ENCODE results near the gene OTUD7B. TPM values are rescaled to one million over a fixed set of nuclear protein-coding genes. Genes with fewer than 3 reads are reported as not detected.

Gene OTUD7B
- total RNA-seq, 2 donors from 2014 or later = 18.9 to 26.4 TPM

- no peak overlapping the region for H3K27ac Mint-ChIP-seq
- ATAC-seq = no peak
- peak overlapping the region; percentile 62 for H3K4me3 Mint-ChIP-seq
- peaks cover 9 to 16% of the 10 kb centered on the region in 2 donors for H3K27me3 Mint-ChIP-seq
- H3K9me3 Mint-ChIP-seq = no peaks in the 10 kb centered on the region
- H3K36me3 Mint-ChIP-seq = no peaks in the 10 kb centered on the region
- peaks cover 6 to 8% of the 10 kb centered on the region in 2 donors for H3K4me1 Mint-ChIP-seq (ENCODE audit: low read depth in 2 of 2)
- no peak for DNase-seq (ENCODE audit: low spot score)
Observed at GRCh38 chr1:149916193-149916897, 94.2 kb downstream of the OTUD7B start.

DNA sequence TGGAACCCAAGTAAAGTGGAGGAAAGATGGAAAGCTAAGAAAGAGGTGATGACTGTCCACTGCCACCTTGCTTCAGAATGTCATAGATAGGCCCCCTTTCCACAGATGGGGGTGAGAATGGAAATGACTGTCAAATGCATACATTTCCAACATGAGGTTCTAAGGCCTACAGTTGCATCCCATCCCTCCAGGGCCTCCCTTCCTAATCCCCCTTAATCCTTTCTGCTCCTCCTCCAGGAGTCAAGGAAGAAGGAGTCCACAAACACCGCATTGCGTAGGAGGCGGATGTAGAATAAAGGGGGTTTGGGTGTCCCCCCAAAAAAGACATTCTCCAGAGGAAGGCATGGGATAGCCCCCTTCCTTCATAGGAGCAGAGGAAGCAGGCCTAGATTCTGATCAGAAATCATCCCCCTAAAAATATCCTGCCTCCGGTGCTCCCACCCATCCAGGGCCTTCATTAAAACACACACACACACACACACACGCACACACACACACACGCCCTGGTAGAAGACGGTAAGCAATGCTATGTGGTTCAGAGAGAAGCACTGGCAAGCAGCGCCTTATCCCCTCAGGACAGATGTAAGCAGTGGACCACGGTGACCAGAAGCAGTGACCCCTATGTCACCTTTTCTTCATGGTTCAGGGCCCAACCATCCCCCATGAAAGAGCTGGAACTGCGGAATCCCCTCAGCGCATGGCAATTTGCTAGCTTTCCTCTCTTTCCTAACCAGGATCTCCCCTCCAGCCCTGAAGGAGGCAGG is 94.9 kb downstream of the OTUD7B start:
- Mint-ChIP-seq H3K36me3 (no peaks in the 10 kb centered on the region), H3K4me1 (ENCODE audit: low read depth in 2 of 2) (peaks cover 6 to 13% of the 10 kb centered on the region in 2 donors), H3K4me3 (peak overlapping the region; percentile 62), H3K27ac (no peak overlapping the region), H3K27me3 (peaks cover 9 to 16% of the 10 kb centered on the region in 2 donors), H3K9me3 (no peaks in the 10 kb centered on the region)
- ATAC-seq (no peak), DNase-seq (ENCODE audit: low spot score) (no peak)

DNA sequence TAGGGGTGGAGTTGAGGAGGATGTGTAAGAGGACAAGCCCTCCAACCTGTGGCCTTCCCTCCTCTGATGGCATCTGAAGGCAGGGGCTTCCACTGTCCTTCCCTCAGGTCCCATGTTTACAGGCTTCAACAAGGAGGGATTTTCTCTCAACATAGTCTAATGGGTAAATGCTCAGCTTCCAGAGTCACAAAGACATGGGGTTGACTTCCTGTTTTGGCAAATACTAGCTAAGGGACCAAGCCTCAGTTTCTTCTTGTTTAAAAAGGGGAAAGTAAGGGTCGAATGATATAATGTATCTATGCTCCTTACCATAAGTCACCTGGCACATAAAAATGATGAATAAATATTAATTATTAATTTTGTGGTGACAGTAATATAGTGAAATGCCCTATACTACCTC is 96.0 kb downstream of the OTUD7B start:
- no peaks in the 10 kb centered on the region for H3K9me3 Mint-ChIP-seq
- no peak overlapping the region for H3K27ac Mint-ChIP-seq
- peaks cover 9 to 18% of the 10 kb centered on the region in 2 donors for H3K27me3 Mint-ChIP-seq
- H3K4me3 Mint-ChIP-seq = no peak overlapping the region
- no peaks in the 10 kb centered on the region for H3K36me3 Mint-ChIP-seq
- DNase-seq (ENCODE audit: low spot score) = no peak
- H3K4me1 Mint-ChIP-seq (ENCODE audit: low read depth in 2 of 2) = peaks cover 6 to 13% of the 10 kb centered on the region in 2 donors
- no peak for ATAC-seq

DNA sequence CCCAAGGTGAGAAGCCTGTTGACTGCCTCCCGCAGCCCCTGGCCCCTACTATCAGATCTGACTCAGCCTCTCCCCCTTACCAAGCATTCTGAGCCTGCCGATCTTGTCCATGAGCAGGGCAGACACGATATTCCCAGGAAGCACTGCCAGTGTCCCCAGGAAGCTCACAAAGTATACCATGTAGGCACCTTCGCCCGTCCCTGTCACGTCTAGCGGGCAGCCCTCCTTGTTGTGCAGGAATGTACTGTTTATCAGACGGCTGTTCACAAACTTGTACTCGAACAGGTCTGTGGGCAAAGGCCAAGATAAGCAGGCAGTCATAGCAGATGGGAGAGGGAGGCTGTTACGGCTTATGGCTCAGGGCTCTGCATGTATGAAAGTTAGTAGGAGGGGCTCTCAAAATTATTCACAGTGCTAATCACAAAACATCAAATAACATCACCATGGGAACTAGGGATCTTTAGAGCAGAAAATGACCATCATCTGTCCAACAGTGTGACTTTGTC is 103.9 kb downstream of the OTUD7B start:
- H3K36me3 Mint-ChIP-seq = no peaks in the 10 kb centered on the region
- H3K4me1 Mint-ChIP-seq (ENCODE audit: low read depth in 2 of 2) = peaks cover 0 to 6% of the 10 kb centered on the region in 2 donors
- DNase-seq (ENCODE audit: low spot score) (no peak), ATAC-seq (no peak)
- peaks cover 0 to 5% of the 10 kb centered on the region in 2 donors for H3K27me3 Mint-ChIP-seq
- H3K27ac Mint-ChIP-seq = no peak overlapping the region
- no peak overlapping the region for H3K4me3 Mint-ChIP-seq
- no peaks in the 10 kb centered on the region for H3K9me3 Mint-ChIP-seq

- peaks cover 0 to 3% of the 10 kb centered on the region in 2 donors for H3K27me3 Mint-ChIP-seq
- no peak for ATAC-seq
- H3K4me1 Mint-ChIP-seq (ENCODE audit: low read depth in 2 of 2) = peaks cover 10 to 20% of the 10 kb centered on the region in 2 donors
- no peak overlapping the region for H3K27ac Mint-ChIP-seq
- no peaks in the 10 kb centered on the region for H3K36me3 Mint-ChIP-seq
- no peak for DNase-seq (ENCODE audit: low spot score)
- H3K4me3 Mint-ChIP-seq = no peak overlapping the region
- no peaks in the 10 kb centered on the region for H3K9me3 Mint-ChIP-seq
Observed at GRCh38 chr1:149903836-149904491, 106.6 kb downstream of the OTUD7B start.

- no peaks in the 10 kb centered on the region for H3K9me3 Mint-ChIP-seq
- peak within 1 kb of the TSS; percentile 89 for H3K4me3 Mint-ChIP-seq
- H3K4me1 Mint-ChIP-seq (ENCODE audit: low read depth in 2 of 2) = peaks cover 14 to 21% of the 10 kb centered on the region in 2 donors
- DNase-seq (ENCODE audit: low spot score) (peak; percentile 88), ATAC-seq (peak; percentile 97 to 98)
- no peaks in the 10 kb centered on the region for H3K36me3 Mint-ChIP-seq
- H3K27ac Mint-ChIP-seq = peak within 1 kb of the TSS; percentile 69 to 88
- H3K27me3 Mint-ChIP-seq = no peaks in the 10 kb centered on the region
Observed at GRCh38 chr1:149899460-149900284, 110.9 kb downstream of the OTUD7B start, which contains the start of gene BOLA1. TSS of gene BOLA1 (plus strand) at chr1:149899568. CDS start at chr1:149900060, 492 bp downstream.

DNA sequence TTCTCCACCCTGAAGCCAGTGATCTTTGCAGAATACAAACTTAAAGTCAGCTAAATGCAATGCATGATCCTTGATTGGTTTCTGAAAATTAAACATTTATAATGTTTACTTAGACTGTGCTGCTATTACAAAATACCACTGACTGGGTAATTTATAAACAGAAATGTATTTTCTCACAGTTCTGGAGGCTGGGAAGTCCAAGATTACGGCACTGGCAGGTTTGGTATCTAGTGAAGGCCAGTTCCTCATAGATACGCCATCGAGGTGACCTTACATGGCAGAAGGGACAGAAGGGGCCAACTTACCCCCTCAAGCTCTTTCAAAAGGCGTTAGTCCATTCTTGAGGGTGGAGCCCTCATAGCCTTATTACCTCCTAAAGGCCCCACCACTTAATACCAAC is 114.0 kb downstream of the OTUD7B start:
- DNase-seq (ENCODE audit: low spot score) (no peak), ATAC-seq (no peak)
- Mint-ChIP-seq H3K27ac (no peak overlapping the region), H3K9me3 (no peaks in the 10 kb centered on the region), H3K27me3 (peaks cover 0 to 3% of the 10 kb centered on the region in 2 donors), H3K4me3 (no peak overlapping the region), H3K36me3 (no peaks in the 10 kb centered on the region), H3K4me1 (ENCODE audit: low read depth in 2 of 2) (peaks cover 14 to 21% of the 10 kb centered on the region in 2 donors)

DNA sequence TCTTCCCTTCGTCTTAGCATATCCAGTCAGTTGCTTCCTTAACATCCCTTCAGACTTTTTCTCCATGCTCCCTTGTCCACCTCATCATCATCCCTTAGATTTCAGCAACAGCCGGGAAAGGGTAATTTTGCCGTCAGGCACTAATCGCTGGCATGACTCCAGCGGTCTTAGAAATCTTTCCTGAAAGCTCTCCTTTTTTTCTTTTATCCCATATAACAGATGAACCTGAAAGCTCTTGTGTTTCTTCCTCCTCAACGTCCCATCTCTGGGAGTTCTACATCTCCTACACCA is 121.6 kb downstream of the OTUD7B start:
- Mint-ChIP-seq H3K4me3 (no peak overlapping the region), H3K9me3 (no peaks in the 10 kb centered on the region), H3K27me3 (no peaks in the 10 kb centered on the region), H3K4me1 (ENCODE audit: low read depth in 2 of 2) (peaks cover 0 to 4% of the 10 kb centered on the region in 2 donors), H3K27ac (no peak overlapping the region), H3K36me3 (no peaks in the 10 kb centered on the region)
- DNase-seq (ENCODE audit: low spot score) (no peak), ATAC-seq (no peak)

DNA sequence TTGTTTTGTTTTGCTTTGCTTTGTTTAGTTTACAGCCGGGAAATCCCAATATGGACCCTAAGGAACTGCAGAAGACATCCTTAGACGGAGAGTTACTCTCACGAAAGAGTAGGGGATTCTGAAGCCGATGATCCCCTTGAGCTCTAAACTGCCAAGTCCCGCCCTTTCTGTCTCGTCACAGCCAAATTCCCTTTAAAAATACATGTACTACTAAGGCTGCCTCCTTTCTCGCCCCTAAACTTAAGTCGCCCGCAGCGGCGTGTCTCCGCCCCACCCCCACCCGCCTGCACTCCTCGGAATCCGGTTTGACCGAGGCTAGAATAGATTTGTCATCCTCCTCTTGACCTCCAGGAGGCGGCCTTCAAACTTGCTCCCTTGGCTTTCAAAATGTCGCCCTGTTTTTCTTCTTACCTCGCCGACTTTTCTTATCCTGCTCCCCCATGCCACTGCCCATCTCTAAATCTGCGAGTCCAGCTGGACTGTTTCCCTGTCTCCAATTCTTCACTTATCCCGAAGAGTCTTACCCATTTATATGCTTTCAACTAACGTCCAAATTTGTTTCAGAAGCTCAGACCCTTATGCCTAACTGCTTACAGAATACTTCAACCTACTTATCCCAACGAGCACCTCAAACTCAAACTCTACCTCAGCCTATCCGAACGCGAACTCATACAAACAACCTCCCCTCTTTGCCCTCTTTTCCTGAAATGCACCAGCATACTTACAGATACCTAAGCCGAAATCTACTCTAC is 122.1 kb downstream of the OTUD7B start:
- DNase-seq (ENCODE audit: low spot score) (peak; percentile 86), ATAC-seq (peak; percentile 46 to 62)
- no peak overlapping the region for H3K27ac Mint-ChIP-seq
- H3K27me3 Mint-ChIP-seq = no peaks in the 10 kb centered on the region
- H3K36me3 Mint-ChIP-seq = no peaks in the 10 kb centered on the region
- H3K4me1 Mint-ChIP-seq (ENCODE audit: low read depth in 2 of 2) = peaks cover 0 to 7% of the 10 kb centered on the region in 2 donors
- H3K9me3 Mint-ChIP-seq = no peaks in the 10 kb centered on the region
- no peak overlapping the region for H3K4me3 Mint-ChIP-seq

Other genes starting within 250 kb of the OTUD7B start
- 1 to 10 TPM in 1 of 2 donors, under 1 TPM in 1; 0.93 to 1.3 TPM for gene FCGR1A, start 228.0 kb downstream of the OTUD7B start, total RNA-seq
- 10 to 100 TPM; 13.9 to 16.2 TPM for gene BOLA1, start 111.2 kb downstream of the OTUD7B start, total RNA-seq
- gene SV2A, start 92.9 kb downstream of the OTUD7B start, total RNA-seq = 1 to 10 TPM; 1.4 to 7.4 TPM
- gene SF3B4, start 82.9 kb downstream of the OTUD7B start, total RNA-seq = 100 to 1,000 TPM in 1 of 2 donors, 10 to 100 TPM in 1; 85.2 to 118 TPM
- 1 to 10 TPM; 2.6 to 5.6 TPM for gene MTMR11, start 73.8 kb downstream of the OTUD7B start, total RNA-seq
- 10 to 100 TPM; 34.1 to 40.4 TPM for gene VPS45, start 57.0 kb upstream of the OTUD7B start, total RNA-seq
- 10 to 100 TPM; 40.9 to 65.2 TPM for gene PLEKHO1, start 139.2 kb upstream of the OTUD7B start, total RNA-seq
- 100 to 1,000 TPM; 157 to 164 TPM for gene ANP32E, start 225.4 kb upstream of the OTUD7B start, total RNA-seq
- not detected for gene CA14, start 247.0 kb upstream of the OTUD7B start, total RNA-seq

All from natural killer cell treated with Interleukin-12 subunit alpha and Interleukin-12 subunit beta and Interleukin-15 and Interleukin-18, amount 100 ng/mL, for 72 hours (primary cell).